GM12875 (cell line): ENCODE measurements around the gene S1PR2.
A peak's percentile ranks its signal among the peaks of the same experiment; 100 is the strongest.
"Not testable (repeated sequence)": the region's sequence is repeated elsewhere in the genome, so short reads cannot be mapped to it uniquely, and the experiment has no call there.

Experiments
- H3K4me3 ChIP-seq: one replicate; pipeline ENCODE4 v1.5.1; 2011; ENCODE audit warnings: low read depth, low read length, control low read depth
- TF ChIP-seq, protein P1 (sequence below): IDR thresholded peaks from 2 replicates; pipeline ENCODE4 v1.5.1; 2011; ENCODE audit warnings: low read depth, mild to moderate bottlenecking, control low read depth, inconsistent platforms, low read length, moderate library complexity, borderline replicate concordance; ENCODE audit not compliant: insufficient read depth

Gene S1PR2

DNA sequence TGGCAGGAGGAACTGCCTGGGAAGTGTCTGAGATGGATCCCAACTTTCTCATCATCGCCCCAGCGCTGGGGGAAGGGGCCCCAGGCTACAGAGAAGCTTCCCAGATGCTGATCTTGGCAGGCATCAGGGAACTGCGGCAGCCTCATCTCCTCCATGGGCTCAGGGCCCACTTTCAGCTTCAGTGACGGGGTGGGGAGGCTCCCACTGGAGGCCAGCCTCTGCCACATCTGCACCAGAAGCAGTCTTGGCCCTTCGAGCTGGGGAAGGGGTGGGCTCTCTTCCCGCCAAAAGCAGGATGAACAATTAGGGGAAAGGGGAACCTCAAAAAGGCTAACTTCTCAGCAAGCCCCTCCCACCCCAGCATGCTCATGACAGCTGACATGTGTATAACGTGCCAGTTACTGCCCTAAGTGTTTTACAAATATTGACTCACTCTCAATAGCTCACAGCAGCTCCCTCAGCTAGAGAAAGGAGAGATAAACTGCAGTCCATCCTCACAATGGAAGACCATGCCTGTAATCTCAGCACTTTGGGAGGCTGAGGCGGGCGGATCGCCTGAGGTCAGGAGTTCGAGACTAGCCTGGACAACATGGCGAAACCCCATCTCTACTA lies 7.1 kb upstream of the S1PR2 start:
- no peak overlapping the region for H3K4me3 ChIP-seq
- TF ChIP-seq, protein P1, sequence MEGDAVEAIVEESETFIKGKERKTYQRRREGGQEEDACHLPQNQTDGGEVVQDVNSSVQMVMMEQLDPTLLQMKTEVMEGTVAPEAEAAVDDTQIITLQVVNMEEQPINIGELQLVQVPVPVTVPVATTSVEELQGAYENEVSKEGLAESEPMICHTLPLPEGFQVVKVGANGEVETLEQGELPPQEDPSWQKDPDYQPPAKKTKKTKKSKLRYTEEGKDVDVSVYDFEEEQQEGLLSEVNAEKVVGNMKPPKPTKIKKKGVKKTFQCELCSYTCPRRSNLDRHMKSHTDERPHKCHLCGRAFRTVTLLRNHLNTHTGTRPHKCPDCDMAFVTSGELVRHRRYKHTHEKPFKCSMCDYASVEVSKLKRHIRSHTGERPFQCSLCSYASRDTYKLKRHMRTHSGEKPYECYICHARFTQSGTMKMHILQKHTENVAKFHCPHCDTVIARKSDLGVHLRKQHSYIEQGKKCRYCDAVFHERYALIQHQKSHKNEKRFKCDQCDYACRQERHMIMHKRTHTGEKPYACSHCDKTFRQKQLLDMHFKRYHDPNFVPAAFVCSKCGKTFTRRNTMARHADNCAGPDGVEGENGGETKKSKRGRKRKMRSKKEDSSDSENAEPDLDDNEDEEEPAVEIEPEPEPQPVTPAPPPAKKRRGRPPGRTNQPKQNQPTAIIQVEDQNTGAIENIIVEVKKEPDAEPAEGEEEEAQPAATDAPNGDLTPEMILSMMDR, result no peak

DNA sequence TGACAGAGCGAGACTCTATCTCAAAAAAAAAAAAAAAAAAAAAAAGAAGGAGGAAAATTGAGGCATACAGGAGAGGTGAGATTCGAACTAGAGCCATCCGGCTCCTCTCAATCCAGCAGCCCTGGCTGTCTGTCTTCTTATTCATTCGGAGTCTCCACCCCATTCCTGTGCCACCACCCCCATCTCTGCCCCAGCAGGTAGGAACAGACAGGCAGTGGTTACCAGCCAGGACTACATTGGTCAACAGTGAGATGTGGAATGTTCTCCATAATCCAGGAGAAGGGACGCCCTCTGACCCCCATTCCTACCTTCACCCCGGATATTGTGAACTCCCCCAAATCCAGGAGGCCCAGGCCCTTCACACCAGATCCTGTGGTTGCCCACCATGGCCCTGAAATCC lies 6.6 kb upstream of the S1PR2 start:
- TF ChIP-seq, protein P1, result no peak

DNA sequence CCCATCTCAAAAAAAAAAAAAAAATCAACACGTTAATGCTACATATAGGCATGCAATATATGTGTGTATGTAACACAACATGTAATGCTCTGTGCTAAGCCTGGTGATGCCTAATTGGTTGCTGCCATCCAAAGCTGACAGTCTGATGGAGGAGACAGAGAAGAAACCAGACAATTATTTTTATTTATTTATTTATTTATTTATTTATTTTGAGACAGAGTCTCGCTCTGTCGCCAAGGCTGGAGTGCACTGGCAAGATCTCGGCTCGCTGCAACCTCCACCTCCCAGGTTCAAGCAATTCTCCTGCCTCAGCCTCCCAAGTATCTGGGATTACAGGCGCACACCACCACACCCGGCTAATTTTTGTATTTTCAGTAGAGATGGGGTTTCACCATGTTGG lies 4.3 kb upstream of the S1PR2 start:
- not testable (repeated sequence) for H3K4me3 ChIP-seq

More for the DNA sequence above, 6.6 kb upstream of the S1PR2 start:
- no peak overlapping the region for H3K4me3 ChIP-seq

DNA sequence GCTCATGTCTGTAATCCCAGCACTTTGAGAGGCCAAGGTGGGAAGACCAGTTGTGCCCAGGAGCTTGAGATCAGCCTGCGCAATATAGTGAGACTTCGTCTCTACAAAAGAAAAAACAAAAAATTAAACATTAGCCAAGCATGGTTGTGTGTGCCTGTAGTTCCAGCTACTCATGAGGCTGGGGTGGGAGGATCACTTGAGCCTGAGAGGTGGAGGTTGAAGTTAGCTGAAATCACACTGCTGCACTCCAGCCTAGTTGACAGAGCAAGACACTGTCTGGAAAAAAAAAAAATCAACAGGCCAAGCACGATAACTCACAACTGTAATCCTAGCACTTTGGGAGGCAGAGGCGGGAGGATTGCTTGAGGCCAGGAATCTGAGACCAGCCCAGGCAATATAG lies 3.9 kb upstream of the S1PR2 start:
- TF ChIP-seq, protein P1, result no peak
- no peak overlapping the region for H3K4me3 ChIP-seq

DNA sequence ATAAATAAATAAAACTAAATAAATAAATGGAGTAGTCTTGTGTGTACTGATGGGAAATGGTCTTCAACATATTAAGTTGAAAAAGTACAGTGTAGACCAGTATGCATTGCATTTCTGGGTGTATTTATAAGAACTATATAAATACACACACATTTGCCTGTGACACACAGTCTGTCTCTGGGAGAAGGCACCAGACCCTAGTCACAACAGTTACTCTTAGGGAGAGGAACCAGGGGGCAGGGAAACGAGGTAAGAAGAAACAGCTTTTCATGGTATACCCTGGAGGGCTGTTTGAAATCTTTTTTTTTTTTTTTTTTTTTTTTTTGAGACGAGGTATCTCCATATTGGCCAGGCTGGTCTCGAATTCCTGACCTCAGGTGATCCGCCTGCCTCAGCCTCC lies 2.8 kb upstream of the S1PR2 start:
- TF ChIP-seq, protein P1, result no peak
- H3K4me3 ChIP-seq, result no peak overlapping the region

DNA sequence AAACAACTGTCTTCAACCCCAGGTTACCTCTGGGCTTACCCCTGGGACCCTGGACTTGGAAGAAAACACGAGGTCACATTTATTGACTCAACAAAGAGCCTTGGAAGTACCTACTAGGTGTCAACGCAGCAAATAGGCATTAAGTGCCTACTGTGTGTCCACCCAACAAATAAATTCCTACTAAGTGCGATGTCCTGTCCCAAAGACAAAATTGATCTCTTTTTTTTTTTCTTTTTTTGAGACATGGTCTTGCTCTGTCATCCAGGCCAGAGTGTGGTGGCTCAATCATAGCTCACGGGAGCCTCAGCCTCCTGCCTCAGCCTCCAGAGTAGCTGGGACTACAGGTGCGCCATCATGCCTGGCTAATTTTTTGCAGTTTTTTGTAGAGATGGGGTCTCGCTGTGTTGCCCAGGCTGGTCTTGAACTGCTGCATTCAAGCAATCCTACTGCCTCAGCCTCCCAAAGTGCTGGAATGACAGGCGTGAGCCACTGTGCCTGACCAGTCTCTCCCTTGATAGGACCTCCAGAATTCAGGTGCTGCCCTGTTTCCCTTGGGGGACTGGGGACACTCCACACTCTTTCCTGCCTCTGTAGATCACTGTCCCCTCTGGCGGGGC lies 589 bp upstream of the S1PR2 start:
- TF ChIP-seq, protein P1, result no peak
- H3K4me3 ChIP-seq, result peak overlapping the region; percentile 98

DNA sequence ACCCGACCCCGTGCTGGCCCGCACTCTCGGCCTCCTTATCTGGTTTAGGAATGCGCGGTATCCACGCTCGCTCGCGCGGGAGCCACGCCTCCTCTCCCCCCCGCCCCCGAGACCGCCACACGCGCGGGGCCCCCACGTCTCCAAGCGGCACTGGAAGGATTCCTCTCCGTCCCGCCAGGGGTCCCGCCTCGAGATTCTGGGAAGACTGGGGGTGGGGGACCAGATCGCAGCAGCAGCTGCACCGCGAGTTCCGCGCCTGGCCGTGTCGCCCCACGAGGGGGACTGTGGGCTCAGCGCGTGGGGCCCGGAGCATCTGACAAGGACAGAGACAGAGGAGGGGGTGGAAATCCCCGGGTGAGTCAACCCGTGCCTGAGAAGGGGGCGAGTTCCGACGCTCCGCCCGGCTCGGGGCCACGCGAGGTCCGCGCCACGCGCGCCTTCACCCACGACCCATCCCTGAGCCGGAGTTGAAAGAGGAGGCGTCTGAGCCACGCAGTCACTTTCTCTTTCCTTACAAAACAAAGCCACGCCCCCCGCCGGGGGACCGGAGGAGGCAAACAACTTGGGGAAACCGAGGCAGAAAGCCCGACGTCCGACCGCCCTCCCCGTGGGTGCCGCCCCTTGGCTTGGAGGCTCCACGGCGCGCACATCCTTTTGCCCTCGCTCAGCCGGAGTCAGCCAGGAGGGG lies 814 bp downstream of the S1PR2 start:
- peak overlapping the region; percentile 98 for H3K4me3 ChIP-seq
- TF ChIP-seq, protein P1, result no peak
